HG03108 (cell line): ENCODE results near the gene SERPINA4.
"Not testable (repeated sequence)": the region's sequence is repeated elsewhere in the genome, so short reads cannot be mapped to it uniquely, and the experiment has no call there.

Source experiments
- ATAC-seq: cut with Tn5 transposase; IDR thresholded peaks from one replicate; pipeline ENCODE4 v1.9.1; 2021; ENCODE audit warnings: moderate library complexity; ENCODE audit not compliant: unreplicated experiment

SERPINA4 gene

DNA sequence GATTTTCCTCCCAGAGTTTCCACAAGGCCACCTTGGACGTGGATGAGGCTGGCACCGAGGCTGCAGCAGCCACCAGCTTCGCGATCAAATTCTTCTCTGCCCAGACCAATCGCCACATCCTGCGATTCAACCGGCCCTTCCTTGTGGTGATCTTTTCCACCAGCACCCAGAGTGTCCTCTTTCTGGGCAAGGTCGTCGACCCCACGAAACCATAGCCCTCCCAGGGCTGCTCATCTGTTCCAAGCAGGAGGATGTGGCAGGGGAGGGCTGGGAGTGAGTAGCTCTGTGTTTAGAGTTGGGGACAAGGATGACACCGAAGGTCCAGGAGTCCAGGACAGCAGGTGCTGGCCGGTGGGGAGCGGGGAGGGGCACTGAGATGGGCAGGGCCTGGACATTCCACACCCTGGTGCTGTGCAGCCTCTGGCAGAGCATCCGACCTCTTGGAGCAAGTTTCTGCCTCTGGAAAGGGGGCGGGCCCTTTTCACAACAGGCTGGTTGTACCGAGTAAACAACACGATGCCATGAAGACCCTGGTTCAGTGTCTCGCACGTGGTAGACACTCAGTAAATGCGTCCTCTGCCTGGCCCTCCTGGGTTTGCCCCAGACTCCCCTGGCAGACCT, 8.2 kb downstream of the SERPINA4 start:
- no peak for ATAC-seq

DNA sequence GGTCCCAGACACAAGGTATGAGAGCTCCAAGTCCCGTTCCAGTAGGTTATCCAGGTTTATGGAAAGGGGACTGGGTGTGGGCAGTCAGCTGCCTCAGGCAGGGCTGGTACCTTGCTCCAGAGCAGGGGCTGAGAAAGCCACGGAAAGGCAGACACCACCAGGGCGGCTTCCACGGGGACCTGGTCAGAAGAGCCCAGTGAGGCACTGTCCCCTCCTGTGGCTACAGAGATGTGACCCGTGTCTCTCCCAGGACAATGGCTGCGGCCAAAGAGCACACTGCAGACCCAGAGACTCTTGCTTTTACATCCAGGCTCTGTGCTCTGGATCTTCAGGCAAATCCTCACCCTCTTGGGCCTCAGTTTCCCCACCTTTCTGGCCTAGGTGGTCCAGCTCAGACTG, 8.8 kb downstream of the SERPINA4 start:
- no peak for ATAC-seq

DNA sequence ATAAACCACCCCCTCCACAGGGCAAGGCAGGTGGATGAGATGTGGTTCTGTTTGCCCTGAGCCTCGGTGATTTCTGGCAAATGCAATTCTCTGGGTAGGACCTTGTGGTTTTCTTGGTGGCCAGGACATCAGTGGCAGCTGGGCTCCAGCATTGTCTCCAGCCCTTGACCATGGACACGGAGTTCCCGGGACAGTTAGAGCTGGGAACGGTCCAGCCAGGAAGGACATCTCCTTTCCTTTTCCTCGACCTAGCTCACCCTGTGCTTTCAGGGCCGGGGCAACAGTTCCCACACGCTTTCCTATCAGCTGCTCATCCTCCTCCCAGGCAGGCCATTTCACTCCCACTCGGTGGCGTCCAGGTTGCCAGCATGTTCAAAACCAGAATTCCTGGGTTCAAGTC, 9.2 kb downstream of the SERPINA4 start:
- no peak for ATAC-seq

DNA sequence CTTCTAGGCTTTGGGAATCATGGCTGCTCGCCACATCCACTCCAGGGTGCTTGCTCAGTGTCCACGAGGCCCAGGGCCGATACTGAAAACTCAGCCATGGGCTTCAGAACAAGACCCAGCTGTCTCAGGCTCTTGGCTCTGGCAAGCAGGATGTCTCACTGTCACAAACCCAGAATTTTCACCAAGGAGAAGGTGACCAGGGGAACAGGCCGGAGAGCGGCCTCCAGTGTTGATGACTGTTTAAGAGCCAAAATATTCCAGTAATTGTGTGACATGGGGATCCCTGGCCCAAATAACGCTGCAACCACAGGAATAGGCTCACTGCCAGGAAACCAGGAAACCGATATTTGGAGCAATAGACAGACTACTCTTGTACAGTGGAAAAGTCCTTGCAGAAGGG, 10.2 kb downstream of the SERPINA4 start:
- ATAC-seq, result no peak

DNA sequence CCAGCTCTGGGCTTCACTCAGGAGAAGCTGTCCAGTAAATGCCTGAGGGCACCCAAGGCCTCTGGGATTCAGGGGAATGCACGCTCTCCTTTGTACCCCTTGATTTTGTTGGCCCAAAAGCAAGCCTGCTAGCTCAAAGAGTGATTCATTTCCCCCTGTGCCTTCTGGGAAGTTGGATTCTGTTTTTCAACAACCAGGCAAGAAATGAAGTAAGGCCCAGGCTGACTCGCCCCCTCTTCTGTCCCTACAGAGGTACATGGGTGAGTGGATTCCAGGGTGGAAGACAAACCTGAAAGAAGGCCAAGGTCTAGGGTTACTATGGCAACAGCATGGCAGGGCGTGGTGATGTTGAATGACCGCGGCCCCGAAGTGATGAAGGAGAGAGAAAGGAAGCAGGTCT, 10.7 kb downstream of the SERPINA4 start:
- no peak for ATAC-seq

DNA sequence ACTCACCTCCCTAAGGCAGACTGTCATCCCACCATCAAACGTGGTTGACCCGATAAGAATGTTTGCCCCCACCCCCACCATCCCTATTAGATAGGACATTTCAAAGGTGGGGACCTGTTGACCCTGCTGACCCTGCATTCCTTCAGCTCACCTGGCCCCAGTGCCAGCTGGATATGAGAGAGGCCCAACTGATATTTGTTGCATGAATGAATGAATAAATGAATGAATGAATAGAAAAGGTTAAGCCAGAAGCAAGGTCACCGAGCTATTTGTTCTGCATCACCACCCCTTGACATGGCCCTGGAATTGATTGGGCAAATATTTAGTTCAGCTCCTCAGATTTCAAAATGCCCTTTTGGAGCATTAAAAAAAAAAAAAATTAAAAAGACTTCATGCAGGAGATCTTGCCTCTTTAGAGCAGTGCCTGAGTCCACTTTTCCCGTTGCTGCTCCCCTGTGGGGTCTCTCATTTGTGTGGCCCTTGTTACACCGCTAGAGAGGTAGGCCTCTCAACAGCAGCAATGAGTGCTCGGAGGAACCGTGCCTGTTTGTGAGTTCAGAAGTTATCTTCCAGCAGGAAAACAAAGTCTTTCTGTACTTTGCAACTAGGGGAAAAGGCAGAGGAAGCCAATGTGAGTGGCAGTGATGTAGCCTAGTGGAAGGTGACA, 11.5 kb downstream of the SERPINA4 start:
- no peak for ATAC-seq

DNA sequence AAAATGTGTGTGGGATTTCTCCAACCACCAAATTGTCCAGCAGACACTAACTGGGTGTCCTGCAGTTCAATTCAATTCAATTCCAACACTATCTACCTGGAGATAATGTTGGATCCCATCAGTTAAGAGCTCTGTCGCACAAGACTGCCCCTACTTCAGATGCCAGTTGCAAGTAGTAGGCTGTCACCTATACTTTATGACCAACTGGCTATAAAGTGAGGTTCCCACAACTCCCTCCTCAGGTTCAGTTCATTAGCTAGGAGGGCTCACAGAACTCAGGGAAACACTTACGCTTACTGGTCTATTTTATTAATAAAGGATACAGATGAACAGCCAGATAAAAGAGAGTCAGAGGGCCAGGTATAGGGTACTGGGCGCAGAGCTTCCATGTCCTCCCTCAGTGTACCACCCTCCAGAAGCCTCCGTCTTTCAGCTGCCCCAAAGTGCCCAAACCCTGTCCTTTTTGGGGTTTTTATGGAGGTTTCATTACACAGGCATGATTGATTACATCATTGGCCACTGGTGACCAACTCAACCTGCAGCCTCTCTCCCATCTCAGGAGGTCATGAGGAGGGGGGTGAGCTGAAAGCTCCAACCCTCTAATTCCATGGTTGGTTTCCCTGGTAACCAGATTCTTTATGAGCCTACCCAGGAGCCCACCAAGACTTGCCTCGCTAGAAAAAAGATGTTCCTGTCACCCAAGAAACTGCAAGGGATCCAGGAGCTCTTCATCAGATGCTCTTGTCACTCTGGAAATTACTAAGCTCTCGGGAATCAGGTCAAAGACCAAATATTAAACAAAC, 12.4 kb downstream of the SERPINA4 start:
- ATAC-seq, result no peak

DNA sequence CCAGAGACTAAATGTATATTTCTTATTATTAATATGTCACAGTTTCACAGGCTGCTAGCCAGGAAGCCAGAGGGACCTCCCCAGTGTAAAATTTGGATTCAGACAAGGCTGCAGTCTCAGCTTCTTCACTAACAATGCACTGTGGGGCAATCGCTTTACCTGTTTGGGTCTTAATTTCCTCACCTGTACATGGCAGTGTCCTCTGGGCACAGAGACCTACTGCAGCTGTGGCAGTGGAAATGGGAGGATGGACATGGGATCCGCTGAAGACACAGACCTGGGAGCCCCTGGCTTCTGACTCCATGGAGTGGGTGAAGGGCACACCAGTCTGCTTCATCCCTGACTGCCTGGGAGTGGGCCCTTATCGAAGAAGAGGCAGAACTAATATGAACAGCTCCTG, 13.1 kb downstream of the SERPINA4 start:
- no peak for ATAC-seq

DNA sequence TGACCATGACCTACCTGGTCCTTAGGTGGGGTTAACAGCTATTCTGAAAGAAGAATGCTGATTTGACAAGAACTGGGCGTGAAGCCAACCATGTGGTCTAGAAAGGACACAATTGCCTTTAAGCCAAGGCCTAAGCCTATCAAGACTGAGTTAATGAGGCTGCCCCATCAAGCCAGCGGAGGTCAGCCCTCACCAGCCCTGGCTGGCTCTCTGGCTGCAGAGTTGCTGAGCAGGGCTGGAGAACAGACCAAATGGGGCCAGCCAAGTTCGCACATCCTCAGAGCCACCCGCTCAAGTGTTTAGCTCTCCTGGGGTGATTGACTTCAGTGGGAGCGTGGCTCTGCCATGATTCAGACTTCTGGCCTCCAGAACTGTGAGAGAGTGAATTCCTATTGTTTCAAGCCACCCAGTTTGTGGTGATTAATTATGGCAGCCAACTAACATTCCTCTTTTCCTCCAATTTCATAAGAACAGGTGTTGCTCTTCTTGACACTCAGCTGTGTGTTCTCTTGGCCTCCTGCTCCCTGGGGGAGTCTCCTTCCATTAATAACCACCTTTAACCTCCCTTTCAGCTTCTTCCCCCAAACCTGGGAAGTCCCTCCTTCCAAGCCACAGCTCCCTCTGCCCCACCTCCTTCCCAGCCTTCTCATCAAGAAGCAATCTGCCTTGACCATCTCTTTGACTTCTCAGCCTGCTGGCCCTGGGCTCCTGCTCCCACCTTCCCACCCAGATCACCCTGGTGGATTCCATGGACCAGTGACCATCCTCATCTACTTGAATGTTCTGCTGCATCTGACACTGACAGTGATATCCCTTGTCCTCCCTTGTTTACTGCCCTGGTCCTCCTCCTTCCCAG, 14.7 kb downstream of the SERPINA4 start:
- ATAC-seq, result no peak

DNA sequence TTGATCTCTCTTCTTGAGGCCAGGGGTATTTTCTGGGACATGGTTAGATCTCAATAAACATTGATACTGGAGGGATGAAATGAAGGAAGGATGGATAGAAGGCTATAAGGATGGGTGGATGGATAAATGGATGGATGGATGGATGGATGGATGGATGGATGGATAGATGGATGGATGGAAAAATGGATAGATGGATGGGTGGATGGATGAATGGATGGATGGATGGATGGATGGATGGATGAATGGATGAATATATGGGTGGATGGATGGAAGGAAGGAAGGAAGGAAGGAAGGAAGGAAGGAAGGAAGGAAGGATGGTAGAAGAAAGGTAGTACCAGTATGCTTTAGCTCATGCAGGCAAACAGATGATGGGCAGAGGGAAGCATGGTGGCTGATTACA, 16.2 kb downstream of the SERPINA4 start:
- not testable (repeated sequence) for ATAC-seq

DNA sequence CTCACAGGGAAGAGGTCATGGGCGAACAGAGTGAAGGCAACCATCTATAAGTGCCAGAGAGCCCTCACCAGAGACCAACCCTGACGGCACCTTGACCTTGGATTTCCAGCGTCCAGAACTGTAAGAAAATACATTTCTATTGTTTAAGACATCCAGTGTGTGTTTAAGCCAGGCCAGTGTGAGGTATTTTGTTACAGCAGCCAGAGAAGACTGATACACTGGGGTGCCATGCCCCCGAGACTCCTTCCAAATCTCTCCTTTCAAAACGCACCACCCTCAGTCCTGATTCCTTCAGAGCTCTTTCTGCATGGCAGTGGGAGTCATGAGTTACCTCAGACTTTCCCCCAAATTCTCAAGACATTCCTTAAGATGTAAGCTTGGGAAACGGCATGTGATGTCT, 17.5 kb downstream of the SERPINA4 start:
- ATAC-seq, result no peak

DNA sequence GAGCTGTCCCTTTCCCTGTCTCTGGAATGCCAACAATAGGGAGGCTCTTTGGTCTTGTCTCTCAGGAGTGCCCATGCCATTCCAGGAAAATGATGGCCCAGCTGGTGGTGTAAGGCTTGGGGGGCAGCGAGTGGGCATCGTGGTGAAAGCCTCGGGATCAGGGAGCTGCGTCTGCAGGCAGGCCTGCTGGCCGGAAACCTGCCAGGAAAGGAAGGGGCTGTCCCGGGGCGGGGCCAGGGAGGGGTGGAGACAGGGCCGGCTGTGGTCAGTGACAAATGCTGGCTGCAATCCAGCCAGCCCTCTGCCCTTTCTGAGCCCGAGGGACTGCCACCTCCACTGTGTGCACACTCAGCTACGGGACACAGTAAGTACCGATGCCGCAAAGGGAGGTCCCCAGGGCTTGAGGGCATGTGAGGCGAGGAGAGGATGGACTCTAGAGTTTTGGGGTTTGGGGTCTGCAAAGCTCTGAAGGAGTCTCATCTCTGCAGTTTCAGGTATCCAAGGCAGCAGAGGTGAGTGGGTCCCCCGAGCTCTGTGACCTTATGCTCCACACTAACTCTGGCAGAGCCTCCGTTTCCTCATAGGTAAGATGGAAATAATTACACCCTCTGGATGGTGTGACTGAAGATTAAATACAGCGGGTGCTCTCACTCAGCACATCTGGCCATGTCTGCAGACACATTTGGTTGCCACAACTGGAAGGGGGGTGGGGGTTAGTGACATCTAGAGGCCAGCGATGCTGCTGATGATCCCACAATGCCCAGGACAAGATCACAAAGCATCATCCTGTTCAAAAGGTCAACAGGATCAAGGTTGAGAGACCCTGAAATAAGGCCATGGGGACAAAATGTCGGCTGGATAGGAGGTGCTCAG, 20.1 kb downstream of the SERPINA4 start, which contains the start of gene SERPINA5:
SERPINA5 (plus strand) TSS at position 300 of the 873 bp plus-strand sequence. CDS start 5,937 bp downstream, outside the sequence.
- ATAC-seq, result no peak

DNA sequence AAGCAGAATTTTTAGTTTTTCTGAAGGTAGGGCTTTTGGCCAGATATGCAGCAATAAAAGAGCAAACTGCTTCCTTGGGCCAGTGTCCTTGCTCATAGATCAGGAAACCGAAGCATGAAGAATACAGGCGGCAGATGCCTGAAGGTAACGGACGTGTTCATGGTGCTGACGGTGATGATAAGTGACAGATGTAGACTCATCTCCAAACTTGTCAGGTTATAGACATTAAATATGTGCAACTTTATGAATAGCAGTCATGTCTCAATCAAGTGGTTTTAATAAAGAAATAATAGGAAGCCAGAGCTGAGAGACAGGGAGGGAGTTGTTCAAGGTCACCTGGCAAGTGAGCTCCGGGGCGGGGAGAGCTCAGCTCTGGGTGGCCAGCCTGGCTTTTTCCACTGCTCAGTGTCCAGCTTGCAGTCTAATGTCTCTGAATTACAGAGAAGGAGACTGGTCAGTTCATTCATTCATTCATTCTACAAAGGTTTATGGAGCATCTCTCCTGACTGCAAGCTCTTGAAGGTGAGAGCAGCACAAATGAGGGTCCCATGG, 21.0 kb downstream of the SERPINA4 start:
- no peak for ATAC-seq

DNA sequence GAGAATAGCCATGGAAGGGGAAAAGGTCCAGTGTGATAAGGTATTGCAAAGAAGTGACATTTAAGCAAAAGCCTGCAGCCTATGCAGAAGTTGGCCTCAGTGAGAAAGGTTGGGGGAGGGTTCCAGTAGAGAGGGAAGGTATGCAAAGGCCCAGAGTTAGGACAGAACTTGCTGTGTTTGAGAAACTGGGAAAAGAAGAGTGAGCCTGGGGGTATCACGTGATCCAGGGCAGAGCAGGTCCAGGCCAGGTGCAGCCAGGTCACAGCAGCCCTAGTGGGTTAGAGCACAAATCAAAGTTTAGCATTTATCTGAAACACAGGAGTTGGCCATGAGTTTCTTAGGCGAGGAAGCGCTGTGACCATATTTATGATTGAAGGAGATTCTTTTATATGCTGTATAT, 21.6 kb downstream of the SERPINA4 start:
- ATAC-seq, result no peak

DNA sequence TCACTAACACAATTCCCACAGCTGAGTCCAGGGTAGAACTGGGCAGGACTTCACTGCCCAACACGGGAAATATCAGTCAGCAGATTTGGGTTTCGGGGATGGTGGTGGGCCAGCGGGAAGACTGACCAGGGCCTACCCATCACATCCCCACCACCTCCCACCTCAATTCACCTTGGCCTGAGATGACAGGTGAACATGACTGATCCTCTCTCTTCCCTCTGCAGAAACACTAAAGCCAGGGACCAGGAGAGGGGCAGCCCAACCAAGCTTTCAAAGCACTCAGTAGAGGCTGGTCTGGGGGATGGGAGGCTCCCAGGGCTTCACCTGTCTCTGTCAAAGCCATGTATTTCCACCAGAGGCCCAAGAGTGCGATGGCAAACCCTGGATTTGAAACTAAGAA, 22.3 kb downstream of the SERPINA4 start:
- ATAC-seq, result no peak

DNA sequence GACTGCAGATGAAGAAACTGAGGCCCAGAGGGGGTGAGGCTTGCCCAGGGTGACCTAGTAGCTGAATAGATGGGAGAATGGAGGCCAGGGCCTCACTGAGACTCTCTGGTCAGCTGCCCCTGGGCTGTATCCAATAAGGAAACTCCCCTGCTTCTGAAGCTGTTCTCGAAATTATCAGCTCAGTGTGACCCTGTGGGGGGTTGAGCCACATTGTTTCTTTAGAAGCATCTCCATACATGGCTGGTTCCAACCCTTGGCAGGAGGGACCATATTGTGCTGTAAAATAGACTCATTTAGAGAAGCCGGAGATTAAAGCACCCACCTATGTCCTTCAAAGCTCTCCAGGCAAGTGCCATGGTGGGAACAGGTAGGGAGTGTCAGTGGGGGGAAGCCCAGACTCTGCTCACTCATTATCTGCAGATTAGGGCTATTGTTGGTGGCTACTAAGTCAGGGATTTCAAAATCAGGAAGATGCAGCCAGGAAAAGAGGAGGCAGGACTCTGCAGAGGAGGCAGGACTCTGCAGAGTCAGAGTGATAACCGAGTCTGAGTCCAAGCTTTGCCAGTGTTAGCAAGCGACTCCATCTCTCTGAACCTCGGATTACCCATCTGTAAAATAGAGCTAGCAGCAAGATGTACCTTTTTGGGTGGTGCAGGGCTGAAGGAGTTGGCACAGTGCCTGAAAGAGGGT, 23.5 kb downstream of the SERPINA4 start:
- ATAC-seq, result no peak

DNA sequence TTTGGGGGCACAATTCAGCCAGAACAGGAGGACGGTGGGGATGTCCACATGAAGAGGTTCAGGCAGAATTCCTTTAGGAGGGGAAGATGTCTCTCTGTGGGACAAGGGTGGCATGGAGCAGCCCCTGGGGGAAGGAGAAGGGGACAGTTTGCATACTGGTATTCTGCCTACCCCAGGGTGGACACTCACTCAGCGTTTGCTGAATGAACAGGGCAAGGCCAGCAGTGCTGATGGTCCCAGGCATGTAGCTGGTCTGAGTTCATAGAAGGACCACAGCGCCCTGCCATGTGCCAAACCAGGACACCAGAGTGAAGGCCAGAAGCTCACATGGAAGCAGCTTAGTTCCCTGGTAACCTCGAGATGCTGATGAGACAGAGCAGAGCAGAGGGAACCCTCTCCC, 25.4 kb downstream of the SERPINA4 start:
- ATAC-seq, result no peak

DNA sequence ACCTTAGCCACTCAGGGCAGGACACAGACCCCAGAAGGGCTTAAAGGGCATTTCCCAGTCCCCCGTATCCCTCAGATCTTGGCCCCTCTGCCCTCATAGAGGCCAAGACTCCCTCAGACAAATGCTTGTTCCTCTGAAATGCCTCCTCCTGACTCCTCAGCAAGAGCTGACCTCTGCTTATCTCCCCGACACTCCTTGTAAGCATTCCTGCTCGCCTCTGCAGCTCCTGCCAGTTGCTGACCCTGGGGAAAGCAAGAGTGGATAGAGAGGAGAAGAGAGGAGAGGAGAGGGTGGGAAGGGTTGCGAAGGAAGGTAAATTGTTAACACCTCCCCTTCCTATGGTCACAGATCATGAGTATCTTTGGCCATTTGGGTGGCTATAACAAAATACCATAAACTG, 27.1 kb downstream of the SERPINA4 start:
- ATAC-seq, result no peak

DNA sequence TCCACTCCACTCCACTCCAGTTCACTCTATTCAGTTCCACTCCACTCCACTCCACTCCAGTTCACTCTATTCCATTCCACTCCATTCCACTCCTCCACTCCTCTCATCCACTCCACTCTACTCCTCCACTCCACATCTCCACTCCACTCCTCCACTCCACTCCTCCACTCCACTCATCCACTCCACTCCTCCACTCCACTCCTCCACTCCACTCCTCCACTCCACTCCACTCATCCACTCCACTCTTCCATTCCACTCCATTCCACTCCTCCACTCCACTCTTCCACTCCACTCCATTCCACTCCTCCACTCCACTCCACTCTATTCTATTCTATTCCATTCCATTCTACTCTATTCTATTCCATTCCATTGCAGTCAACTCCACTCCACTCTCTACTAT, 29.8 kb downstream of the SERPINA4 start:
- ATAC-seq, result no peak
